GM18517 (cell line): Measurements from ENCODE around the gene ECPAS.
A peak's percentile ranks its signal among the peaks of the same experiment; 100 is the strongest.
"Not testable (repeated sequence)": the region's sequence is repeated elsewhere in the genome, so short reads cannot be mapped to it uniquely, and the experiment has no call there.

Experiments
- ATAC-seq: cut with Tn5 transposase; IDR thresholded peaks from one replicate; pipeline ENCODE4 v1.9.1; 2021; ENCODE audit warnings: mild to moderate bottlenecking, moderate library complexity; ENCODE audit not compliant: unreplicated experiment

Gene ECPAS

GRCh38 chr9:111483858-111484571 lies at the start of gene ECPAS:
Gene ECPAS (minus strand): TSS chr9:111484383. CDS start chr9:111472918, 11,465 bp downstream.
- peak; percentile 56 for ATAC-seq

GRCh38 chr9:111533099-111533790 lies 49.1 kb upstream of the ECPAS start:
- ATAC-seq: no peak

- no peak for ATAC-seq
These were observed 47.5 kb upstream of the ECPAS start for GRCh38 chr9:111531716-111532115.

GRCh38 chr9:111529787-111530186 lies 45.6 kb upstream of the ECPAS start:
- ATAC-seq: no peak

GRCh38 chr9:111527347-111527746 lies 43.2 kb upstream of the ECPAS start:
- ATAC-seq: no peak

- ATAC-seq: no peak
These were observed 41.1 kb upstream of the ECPAS start, which contains the start of gene ZNF483 for GRCh38 chr9:111525056-111525977. Gene ZNF483 (plus strand): TSS chr9:111525179. CDS start chr9:111527396, 2,217 bp downstream.

DNA sequence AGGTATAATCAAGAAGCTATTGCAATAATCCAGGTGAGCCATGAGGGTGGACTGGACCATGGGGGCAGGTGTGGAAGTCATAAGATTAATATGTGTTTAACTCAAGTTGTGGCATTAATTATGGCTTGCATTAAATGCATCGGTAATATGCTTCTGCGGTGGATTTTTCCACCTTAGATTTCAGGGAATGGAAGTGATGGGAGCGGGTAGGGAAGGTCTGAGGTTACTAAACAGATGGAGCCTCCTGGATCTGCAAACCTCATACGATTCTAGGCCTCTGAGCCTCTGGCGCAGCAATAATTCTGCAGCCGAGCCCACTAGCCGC lies 40.5 kb upstream of the ECPAS start:
- no peak for ATAC-seq

GRCh38 chr9:111516061-111516465 lies 31.9 kb upstream of the ECPAS start:
- ATAC-seq: no peak

DNA sequence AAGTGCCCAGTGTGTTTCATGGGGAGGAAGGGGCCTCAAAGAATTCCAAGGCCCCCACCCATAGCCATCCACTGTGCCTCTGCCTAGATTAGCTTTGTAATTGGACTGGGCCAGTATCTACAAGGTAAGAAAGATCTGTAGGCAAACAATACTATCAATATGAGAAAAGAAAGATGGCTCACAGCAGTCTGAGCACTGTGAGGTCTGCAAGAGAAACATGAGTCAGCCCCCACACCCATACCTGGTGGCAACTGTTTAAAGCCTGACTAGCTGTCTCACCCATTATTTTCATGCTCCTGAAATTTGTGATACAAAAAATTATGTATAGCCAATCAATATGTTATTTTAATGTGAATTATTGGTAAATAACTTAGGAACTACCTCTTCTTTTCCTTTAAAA lies 30.8 kb upstream of the ECPAS start:
- no peak for ATAC-seq

DNA sequence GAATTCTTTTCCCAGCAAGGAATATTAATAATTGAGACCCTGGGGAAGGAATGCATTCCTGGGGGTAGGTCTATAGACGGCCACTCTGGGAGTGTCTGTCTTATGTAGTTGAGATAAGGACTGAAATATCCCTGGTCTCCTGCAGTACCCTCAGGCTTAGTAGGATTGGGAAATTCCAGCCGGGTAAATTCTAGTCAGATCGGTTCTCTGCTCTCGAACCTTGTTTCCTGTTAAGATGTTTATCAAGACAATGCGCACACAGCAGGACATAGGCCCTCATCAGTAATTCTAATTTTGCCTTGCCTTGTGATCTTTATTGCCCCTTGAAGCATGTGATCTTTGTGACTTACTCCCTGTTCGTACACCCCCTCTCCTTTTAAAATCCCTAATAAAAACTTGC lies 27.4 kb upstream of the ECPAS start:
- not testable (repeated sequence) for ATAC-seq

GRCh38 chr9:111502506-111502905 lies 18.3 kb upstream of the ECPAS start:
- ATAC-seq: no peak

GRCh38 chr9:111501648-111502047 lies 17.5 kb upstream of the ECPAS start:
- no peak for ATAC-seq

DNA sequence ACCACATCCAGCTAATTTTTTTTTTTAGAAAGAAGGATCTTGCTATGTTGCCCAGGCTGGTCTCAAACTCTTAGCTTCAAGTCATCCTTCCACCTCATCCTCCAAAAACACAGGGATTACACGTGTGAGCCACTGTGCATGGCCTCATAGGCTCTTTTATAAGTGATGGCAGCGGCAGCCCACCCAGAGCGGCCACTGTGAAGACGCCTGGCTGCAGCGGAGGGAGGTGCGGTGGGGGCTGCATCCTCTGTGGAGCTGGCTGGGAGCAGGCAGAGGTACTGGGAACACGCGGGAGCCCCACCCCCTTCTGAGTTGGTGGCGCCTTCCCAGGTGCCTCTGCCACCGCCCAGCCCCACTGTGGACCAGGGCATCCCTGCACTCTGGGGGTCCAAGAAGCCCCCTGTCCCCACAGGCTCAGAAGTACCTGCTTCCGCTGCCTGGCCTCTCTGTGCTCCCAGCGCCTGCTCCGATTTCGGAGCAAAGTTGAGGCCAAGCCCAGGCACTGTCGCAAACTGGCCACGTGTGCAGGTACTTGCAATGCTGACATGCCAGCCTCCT lies 16.9 kb upstream of the ECPAS start:
- ATAC-seq: no peak

- not testable (repeated sequence) for ATAC-seq
These were observed 13.0 kb upstream of the ECPAS start for GRCh38 chr9:111497196-111497595.

GRCh38 chr9:111484572-111484894 lies 350 bp upstream of the ECPAS start:
- ATAC-seq: peak; percentile 12

GRCh38 chr9:111483439-111483857 lies 735 bp downstream of the ECPAS start:
- peak; percentile 17 for ATAC-seq

- ATAC-seq: peak; percentile 65
These were observed 1.3 kb downstream of the ECPAS start for GRCh38 chr9:111482694-111483438.

- ATAC-seq: no peak
These were observed 2.1 kb downstream of the ECPAS start for GRCh38 chr9:111481885-111482636.

- no peak for ATAC-seq
These were observed 6.5 kb downstream of the ECPAS start for GRCh38 chr9:111477677-111478076.

DNA sequence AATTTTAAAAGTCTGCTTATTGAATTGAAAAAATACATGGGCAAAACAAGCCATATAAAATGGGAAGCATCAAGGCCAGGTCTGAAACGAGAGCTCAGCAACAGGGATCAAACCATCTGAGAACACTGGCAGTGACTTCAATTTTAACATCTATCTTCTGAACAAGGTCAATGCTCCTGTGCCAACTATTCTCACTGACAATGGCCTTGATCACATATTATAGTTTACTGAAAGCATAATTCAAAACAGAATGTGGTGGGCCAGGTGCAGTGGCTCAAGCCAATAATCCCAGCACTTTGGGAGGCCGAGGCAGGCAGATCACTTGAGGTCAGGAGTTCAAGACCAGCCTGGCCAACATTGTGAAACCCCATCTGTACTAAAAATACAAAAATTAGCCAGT lies 9.0 kb downstream of the ECPAS start:
- ATAC-seq: no peak
